HEK293 (cell line): Measurements from ENCODE around the gene PRKD1.

ENCODE experiments used
- CTCF ChIA-PET: fragments of 350-600 bp; formaldehyde crosslinking; extraction: SDS; loops from one replicate; lab custom pipeline; 2021; ENCODE audit warnings: antibody characterized with exemption; lab: Yijun Ruan, JAX
- POLR2A ChIA-PET: fragments of 300-600 bp; formaldehyde crosslinking; extraction: SDS; loops from one replicate; lab custom pipeline; 2020; ENCODE audit warnings: antibody characterized with exemption, inconsistent platforms; lab: Yijun Ruan, JAX
- H3K27ac ChIP-seq: fragments of 200-500 bp; sonication (Bioruptor generic); 2 replicates; pipeline ENCODE4 v1.5.1; 2014; ENCODE audit warnings: low read depth, low read length, control low read depth, inconsistent platforms; ENCODE audit errors: extremely low read depth
- H3K36me3 ChIP-seq, 2 experiments: fragments of 200-500 bp in 1 of 2; sonication (Bioruptor generic) in 1 of 2; 1 replicate in 1 of 2; 2 replicates in 1 of 2; pipeline ENCODE4 v1.5.1; 2014 to 2017; ENCODE audit warnings: inconsistent platforms in 2 of 2, low read length in 2 of 2; ENCODE audit not compliant: control insufficient read depth in 2 of 2, insufficient read depth in 1 of 2
- H3K4me1 ChIP-seq: fragments of 200-500 bp; sonication (Bioruptor generic); 2 replicates; pipeline ENCODE4 v1.5.1; 2014; ENCODE audit warnings: mild to moderate bottlenecking, low read length, inconsistent platforms; ENCODE audit not compliant: control insufficient read depth, insufficient read depth
- H3K4me3 ChIP-seq: 2 replicates; pipeline ENCODE4 v1.5.1; 2011; ENCODE audit warnings: low read depth, mild to moderate bottlenecking, control low read depth, low read length, moderate library complexity
- H3K9me3 ChIP-seq: fragments of 200-500 bp; sonication (Bioruptor generic); 2 replicates; pipeline ENCODE4 v1.5.1; 2014; ENCODE audit warnings: low read depth, low read length, inconsistent platforms; ENCODE audit not compliant: control insufficient read depth, insufficient read depth
- KLF7 ChIP-seq: fragments of 450-650 bp; formaldehyde crosslinking; IDR thresholded peaks from 2 replicates; pipeline ENCODE4 v1.5.1; 2016; ENCODE audit warnings: missing biosample characterization, missing genetic modification characterization, borderline replicate concordance
- SCRT1 ChIP-seq: fragments of 450-650 bp; formaldehyde crosslinking; IDR thresholded peaks from 2 replicates; pipeline ENCODE4 v1.5.1; 2016; ENCODE audit warnings: missing biosample characterization, missing genetic modification characterization, borderline replicate concordance
- WT1 ChIP-seq: fragments of 450-650 bp; formaldehyde crosslinking; IDR thresholded peaks from 2 replicates; pipeline ENCODE4 v1.5.1; 2016; ENCODE audit warnings: missing biosample characterization, missing genetic modification characterization
- ZEB2 ChIP-seq: fragments of 450-650 bp; formaldehyde crosslinking; IDR thresholded peaks from 2 replicates; pipeline ENCODE4 v1.5.1; 2016; ENCODE audit warnings: missing biosample characterization, missing genetic modification characterization
- ZNF114 ChIP-seq: fragments of 450-650 bp; formaldehyde crosslinking; IDR thresholded peaks from 2 replicates; pipeline ENCODE4 v1.5.0; 2017; ENCODE audit warnings: missing biosample characterization, missing genetic modification characterization
- ZNF184 ChIP-seq: fragments of 450-650 bp; IDR thresholded peaks from 2 replicates; pipeline ENCODE4 v1.5.1; 2018; ENCODE audit warnings: missing biosample characterization, mild to moderate bottlenecking, missing genetic modification characterization
- ZNF2 ChIP-seq: fragments of 450-650 bp; formaldehyde crosslinking; IDR thresholded peaks from 2 replicates; pipeline ENCODE4 v1.5.1; 2016; ENCODE audit warnings: missing biosample characterization, missing genetic modification characterization
- ZNF335 ChIP-seq: fragments of 450-650 bp; formaldehyde crosslinking; conservative IDR thresholded peaks from 2 replicates; pipeline ENCODE4 v1.5.1; 2016; ENCODE audit warnings: missing biosample characterization, missing genetic modification characterization
- ZNF366 ChIP-seq: fragments of 450-650 bp; formaldehyde crosslinking; conservative IDR thresholded peaks from 2 replicates; pipeline ENCODE4 v1.5.1; 2016; ENCODE audit warnings: missing biosample characterization, missing genetic modification characterization
- ZNF391 ChIP-seq: fragments of 450-650 bp; formaldehyde crosslinking; IDR thresholded peaks from 2 replicates; pipeline ENCODE4 v1.5.1; 2016; ENCODE audit warnings: low read depth, missing biosample characterization, missing genetic modification characterization, borderline replicate concordance
- ZNF426 ChIP-seq: fragments of 450-650 bp; formaldehyde crosslinking; IDR thresholded peaks from 2 replicates; pipeline ENCODE4 v1.5.1; 2017; ENCODE audit warnings: missing biosample characterization, missing genetic modification characterization, mild to moderate bottlenecking, inconsistent platforms, moderate library complexity
- ZNF558 ChIP-seq: fragments of 450-650 bp; formaldehyde crosslinking; IDR thresholded peaks from 2 replicates; pipeline ENCODE4 v1.5.1; 2016; ENCODE audit warnings: missing biosample characterization, missing genetic modification characterization
- ZNF76 ChIP-seq: fragments of 450-650 bp; formaldehyde crosslinking; IDR thresholded peaks from 2 replicates; pipeline ENCODE4; 2016; ENCODE audit warnings: low read depth, missing biosample characterization, missing genetic modification characterization, borderline replicate concordance
- TF ChIP-seq, protein P1 (sequence below): fragments of 450-650 bp; formaldehyde crosslinking; IDR thresholded peaks from 2 replicates; pipeline ENCODE4 v1.5.1; 2017; ENCODE audit warnings: missing biosample characterization, missing genetic modification characterization
- TF ChIP-seq, protein P2 (sequence below): fragments of 450-650 bp; IDR thresholded peaks from 2 replicates; pipeline ENCODE4 v1.5.1; 2018; ENCODE audit warnings: missing biosample characterization, missing genetic modification characterization
- TF ChIP-seq, protein P3 (sequence below): fragments of 450-650 bp; formaldehyde crosslinking; IDR thresholded peaks from 2 replicates; pipeline ENCODE4 v1.5.1; 2016; ENCODE audit warnings: missing biosample characterization, missing genetic modification characterization
- TF ChIP-seq, protein P4 (sequence below): fragments of 450-650 bp; formaldehyde crosslinking; IDR thresholded peaks from 2 replicates; pipeline ENCODE4 v1.5.1; 2016; ENCODE audit warnings: missing biosample characterization, missing genetic modification characterization
- TF ChIP-seq, protein P5 (sequence below): fragments of 450-650 bp; formaldehyde crosslinking; IDR thresholded peaks from 2 replicates; pipeline ENCODE4 v1.5.1; 2017; ENCODE audit warnings: missing biosample characterization, missing genetic modification characterization
- TF ChIP-seq, protein P6 (sequence below): fragments of 450-650 bp; formaldehyde crosslinking; IDR thresholded peaks from 2 replicates; pipeline ENCODE4 v1.5.1; 2016; ENCODE audit warnings: missing biosample characterization, missing genetic modification characterization

The PRKD1 gene

DNA sequence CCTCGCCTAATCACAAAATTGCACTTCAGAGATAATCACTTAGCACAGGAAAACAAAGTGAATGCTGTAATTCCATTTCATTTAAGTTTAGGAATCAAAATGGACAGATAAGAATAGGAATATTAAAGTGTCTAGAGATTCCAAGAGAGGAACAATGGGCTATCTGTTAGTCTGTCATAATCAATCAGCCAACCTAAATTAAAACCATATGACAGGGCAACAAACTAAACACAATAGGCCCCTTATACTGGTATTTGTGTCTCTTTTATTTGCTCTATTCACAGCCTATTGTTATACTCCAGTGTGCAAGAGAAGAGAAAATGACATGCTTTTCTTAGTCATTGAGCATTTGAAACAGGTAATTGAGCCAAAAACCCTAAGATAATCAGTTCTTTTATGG lies 259.4 kb downstream of the PRKD1 start (continued):
- no peak for TF ChIP-seq ZEB2
- TF ChIP-seq WT1 (tag by site-specific recombination), result no peak
- no peak for TF ChIP-seq ZNF426
- TF ChIP-seq, protein P1, sequence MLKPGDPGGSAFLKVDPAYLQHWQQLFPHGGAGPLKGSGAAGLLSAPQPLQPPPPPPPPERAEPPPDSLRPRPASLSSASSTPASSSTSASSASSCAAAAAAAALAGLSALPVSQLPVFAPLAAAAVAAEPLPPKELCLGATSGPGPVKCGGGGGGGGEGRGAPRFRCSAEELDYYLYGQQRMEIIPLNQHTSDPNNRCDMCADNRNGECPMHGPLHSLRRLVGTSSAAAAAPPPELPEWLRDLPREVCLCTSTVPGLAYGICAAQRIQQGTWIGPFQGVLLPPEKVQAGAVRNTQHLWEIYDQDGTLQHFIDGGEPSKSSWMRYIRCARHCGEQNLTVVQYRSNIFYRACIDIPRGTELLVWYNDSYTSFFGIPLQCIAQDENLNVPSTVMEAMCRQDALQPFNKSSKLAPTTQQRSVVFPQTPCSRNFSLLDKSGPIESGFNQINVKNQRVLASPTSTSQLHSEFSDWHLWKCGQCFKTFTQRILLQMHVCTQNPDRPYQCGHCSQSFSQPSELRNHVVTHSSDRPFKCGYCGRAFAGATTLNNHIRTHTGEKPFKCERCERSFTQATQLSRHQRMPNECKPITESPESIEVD (tag by site-specific recombination), result no peak
- TF ChIP-seq SCRT1 (tag by site-specific recombination), result no peak
- no peak for TF ChIP-seq ZNF2 (tag by site-specific recombination)
- TF ChIP-seq, protein P2, sequence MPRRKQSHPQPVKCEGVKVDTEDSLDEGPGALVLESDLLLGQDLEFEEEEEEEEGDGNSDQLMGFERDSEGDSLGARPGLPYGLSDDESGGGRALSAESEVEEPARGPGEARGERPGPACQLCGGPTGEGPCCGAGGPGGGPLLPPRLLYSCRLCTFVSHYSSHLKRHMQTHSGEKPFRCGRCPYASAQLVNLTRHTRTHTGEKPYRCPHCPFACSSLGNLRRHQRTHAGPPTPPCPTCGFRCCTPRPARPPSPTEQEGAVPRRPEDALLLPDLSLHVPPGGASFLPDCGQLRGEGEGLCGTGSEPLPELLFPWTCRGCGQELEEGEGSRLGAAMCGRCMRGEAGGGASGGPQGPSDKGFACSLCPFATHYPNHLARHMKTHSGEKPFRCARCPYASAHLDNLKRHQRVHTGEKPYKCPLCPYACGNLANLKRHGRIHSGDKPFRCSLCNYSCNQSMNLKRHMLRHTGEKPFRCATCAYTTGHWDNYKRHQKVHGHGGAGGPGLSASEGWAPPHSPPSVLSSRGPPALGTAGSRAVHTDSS (tag by site-specific recombination), result no peak
- TF ChIP-seq ZNF114, result no peak

DNA sequence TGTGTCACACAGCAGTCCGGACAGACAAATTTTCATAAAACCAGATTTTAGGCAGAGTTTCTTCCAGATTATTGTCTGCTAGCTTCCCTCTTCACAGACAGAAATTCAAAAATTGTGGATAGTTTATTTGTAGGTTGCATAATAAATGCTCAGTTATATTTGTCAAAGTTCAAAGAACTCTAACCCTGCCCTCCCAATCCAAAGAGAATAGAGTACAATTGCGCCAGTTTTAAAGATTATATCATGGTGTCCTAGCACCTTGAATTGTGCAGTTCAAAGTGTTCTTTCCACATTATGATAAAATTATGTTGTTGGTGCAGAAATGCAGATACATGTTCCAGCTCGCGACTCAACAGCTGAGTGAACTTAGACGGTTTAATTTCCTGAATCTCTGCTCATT lies 263.1 kb downstream of the PRKD1 start:
- Histone ChIP-seq H3K9me3 (no peaks in the 10 kb centered on the region), H3K27ac (no peak overlapping the region), H3K4me1 (no peaks in the 10 kb centered on the region), H3K36me3 (peaks cover 4 to 12% of the 10 kb centered on the region in 2 experiments; a peak in 2 of 3 replicates), H3K4me3 (no peak overlapping the region)
- ChIA-PET CTCF (no interaction called here), POLR2A (no interaction called here)
- no peak for TF ChIP-seq ZNF558
- no peak for TF ChIP-seq ZNF335 (tag by site-specific recombination)
- TF ChIP-seq, protein P3, sequence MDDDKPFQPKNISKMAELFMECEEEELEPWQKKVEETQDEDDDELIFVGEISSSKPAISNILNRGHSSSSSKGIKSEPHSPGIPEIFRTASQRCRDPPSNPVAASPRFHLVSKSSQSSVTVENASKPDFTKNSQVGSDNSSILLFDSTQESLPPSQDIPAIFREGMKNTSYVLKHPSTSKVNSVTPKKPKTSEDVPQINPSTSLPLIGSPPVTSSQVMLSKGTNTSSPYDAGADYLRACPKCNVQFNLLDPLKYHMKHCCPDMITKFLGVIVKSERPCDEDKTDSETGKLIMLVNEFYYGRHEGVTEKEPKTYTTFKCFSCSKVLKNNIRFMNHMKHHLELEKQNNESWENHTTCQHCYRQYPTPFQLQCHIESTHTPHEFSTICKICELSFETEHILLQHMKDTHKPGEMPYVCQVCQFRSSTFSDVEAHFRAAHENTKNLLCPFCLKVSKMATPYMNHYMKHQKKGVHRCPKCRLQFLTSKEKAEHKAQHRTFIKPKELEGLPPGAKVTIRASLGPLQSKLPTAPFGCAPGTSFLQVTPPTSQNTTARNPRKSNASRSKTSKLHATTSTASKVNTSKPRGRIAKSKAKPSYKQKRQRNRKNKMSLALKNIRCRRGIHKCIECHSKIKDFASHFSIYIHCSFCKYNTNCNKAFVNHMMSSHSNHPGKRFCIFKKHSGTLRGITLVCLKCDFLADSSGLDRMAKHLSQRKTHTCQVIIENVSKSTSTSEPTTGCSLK (tag by site-specific recombination), result no peak

DNA sequence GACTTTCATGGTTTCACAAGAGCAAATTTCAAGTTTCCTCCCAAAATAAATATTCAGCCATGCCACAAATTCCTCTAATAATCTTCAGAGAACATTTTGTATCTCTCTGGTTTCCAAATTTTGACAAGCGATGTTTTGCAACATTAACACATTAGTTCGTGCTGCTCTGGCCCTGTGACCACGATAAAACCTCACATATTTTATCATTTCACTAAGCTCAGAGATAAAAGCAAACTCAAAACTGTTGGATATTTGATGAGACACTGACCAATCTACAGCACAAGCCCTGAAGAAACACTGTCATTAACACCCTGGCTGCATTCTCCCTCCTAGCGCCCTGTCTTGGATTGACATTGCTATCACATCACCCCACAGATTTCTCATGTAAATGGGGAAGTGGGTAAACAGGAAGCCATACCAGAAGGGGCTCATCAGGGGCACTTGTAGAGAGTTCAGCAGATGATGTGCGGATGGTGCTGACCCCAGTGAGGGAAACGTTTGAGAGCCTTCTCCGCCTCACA lies 264.3 kb downstream of the PRKD1 start:
- H3K4me1 ChIP-seq, result no peaks in the 10 kb centered on the region
- CTCF ChIA-PET, result no interaction called here
- peaks cover 4 to 12% of the 10 kb centered on the region in 2 experiments; a peak in 2 of 3 replicates for H3K36me3 ChIP-seq
- POLR2A ChIA-PET, result no interaction called here
- no peak overlapping the region for H3K4me3 ChIP-seq
- H3K9me3 ChIP-seq, result no peaks in the 10 kb centered on the region
- H3K27ac ChIP-seq, result no peak overlapping the region
- TF ChIP-seq, protein P4, sequence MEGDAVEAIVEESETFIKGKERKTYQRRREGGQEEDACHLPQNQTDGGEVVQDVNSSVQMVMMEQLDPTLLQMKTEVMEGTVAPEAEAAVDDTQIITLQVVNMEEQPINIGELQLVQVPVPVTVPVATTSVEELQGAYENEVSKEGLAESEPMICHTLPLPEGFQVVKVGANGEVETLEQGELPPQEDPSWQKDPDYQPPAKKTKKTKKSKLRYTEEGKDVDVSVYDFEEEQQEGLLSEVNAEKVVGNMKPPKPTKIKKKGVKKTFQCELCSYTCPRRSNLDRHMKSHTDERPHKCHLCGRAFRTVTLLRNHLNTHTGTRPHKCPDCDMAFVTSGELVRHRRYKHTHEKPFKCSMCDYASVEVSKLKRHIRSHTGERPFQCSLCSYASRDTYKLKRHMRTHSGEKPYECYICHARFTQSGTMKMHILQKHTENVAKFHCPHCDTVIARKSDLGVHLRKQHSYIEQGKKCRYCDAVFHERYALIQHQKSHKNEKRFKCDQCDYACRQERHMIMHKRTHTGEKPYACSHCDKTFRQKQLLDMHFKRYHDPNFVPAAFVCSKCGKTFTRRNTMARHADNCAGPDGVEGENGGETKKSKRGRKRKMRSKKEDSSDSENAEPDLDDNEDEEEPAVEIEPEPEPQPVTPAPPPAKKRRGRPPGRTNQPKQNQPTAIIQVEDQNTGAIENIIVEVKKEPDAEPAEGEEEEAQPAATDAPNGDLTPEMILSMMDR (tag by site-specific recombination), result no peak
- no peak for TF ChIP-seq ZNF366 (tag by site-specific recombination)
- TF ChIP-seq, protein P5, sequence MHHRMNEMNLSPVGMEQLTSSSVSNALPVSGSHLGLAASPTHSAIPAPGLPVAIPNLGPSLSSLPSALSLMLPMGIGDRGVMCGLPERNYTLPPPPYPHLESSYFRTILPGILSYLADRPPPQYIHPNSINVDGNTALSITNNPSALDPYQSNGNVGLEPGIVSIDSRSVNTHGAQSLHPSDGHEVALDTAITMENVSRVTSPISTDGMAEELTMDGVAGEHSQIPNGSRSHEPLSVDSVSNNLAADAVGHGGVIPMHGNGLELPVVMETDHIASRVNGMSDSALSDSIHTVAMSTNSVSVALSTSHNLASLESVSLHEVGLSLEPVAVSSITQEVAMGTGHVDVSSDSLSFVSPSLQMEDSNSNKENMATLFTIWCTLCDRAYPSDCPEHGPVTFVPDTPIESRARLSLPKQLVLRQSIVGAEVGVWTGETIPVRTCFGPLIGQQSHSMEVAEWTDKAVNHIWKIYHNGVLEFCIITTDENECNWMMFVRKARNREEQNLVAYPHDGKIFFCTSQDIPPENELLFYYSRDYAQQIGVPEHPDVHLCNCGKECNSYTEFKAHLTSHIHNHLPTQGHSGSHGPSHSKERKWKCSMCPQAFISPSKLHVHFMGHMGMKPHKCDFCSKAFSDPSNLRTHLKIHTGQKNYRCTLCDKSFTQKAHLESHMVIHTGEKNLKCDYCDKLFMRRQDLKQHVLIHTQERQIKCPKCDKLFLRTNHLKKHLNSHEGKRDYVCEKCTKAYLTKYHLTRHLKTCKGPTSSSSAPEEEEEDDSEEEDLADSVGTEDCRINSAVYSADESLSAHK (tag by site-specific recombination), result no peak
- TF ChIP-seq, protein P6, sequence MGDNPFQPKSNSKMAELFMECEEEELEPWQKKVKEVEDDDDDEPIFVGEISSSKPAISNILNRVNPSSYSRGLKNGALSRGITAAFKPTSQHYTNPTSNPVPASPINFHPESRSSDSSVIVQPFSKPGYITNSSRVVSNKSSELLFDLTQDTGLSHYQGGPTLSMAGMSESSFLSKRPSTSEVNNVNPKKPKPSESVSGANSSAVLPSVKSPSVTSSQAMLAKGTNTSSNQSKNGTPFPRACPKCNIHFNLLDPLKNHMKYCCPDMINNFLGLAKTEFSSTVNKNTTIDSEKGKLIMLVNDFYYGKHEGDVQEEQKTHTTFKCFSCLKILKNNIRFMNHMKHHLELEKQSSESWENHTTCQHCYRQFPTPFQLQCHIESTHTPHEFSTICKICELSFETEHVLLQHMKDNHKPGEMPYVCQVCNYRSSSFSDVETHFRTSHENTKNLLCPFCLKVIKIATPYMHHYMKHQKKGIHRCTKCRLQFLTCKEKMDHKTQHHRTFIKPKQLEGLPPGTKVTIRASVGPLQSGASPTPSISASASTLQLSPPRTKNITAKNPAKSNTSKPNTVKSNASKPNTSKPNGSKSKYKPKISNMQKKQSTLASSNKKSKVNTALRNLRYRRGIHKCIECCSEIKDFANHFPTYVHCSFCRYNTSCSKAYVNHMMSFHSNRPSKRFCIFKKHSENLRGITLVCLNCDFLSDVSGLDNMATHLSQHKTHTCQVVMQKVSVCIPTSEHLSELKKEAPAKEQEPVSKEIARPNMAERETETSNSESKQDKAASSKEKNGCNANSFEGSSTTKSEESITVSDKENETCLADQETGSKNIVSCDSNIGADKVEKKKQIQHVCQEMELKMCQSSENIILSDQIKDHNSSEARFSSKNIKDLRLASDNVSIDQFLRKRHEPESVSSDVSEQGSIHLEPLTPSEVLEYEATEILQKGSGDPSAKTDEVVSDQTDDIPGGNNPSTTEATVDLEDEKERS (tag by site-specific recombination), result no peak
- TF ChIP-seq ZNF184 (tag by site-specific recombination), result no peak
- TF ChIP-seq KLF7 (tag by site-specific recombination), result no peak
- TF ChIP-seq ZNF76 (tag by site-specific recombination), result no peak
- no peak for TF ChIP-seq ZNF391 (tag by site-specific recombination)
- TF ChIP-seq WT1 (tag by site-specific recombination), result no peak
